ENCODE data around the gene COPS6.

COPS6 gene

GRCh38 chr7:100102950-100103840 lies 14.4 kb downstream of the COPS6 start:
- DNase-seq: no peak

GRCh38 chr7:100105534-100105933 lies 16.8 kb downstream of the COPS6 start:
- DNase-seq: no peak

GRCh38 chr7:100106633-100107032 lies 17.9 kb downstream of the COPS6 start:
- no peak for DNase-seq

- DNase-seq: no peak
These were observed 18.5 kb downstream of the COPS6 start for GRCh38 chr7:100107125-100107737.

- DNase-seq: no peak
These were observed 19.1 kb downstream of the COPS6 start for GRCh38 chr7:100107890-100108289.

- DNase-seq: no peak
These were observed 20.9 kb downstream of the COPS6 start for GRCh38 chr7:100109521-100110163.

- DNase-seq: no peak
These were observed 22.4 kb downstream of the COPS6 start for GRCh38 chr7:100111156-100111555.

GRCh38 chr7:100111914-100112313 lies 23.1 kb downstream of the COPS6 start:
- DNase-seq: no peak

- no peak for DNase-seq
These were observed 26.3 kb downstream of the COPS6 start for GRCh38 chr7:100115026-100115425.

GRCh38 chr7:100118388-100119071 lies 29.8 kb downstream of the COPS6 start:
- no peak for DNase-seq

GRCh38 chr7:100119072-100119969 lies 30.6 kb downstream of the COPS6 start, which contains the start of the genes CNPY4 and TAF6:
Gene CNPY4, plus strand, starts transcription at chr7:100119634. Its CDS starts 111 bp downstream, at chr7:100119745.
Gene TAF6, minus strand, starts transcription at chr7:100119358. Its CDS starts 5,149 bp downstream, at chr7:100114209.
- peak; percentile 96 for DNase-seq

- DNase-seq: no peak
These were observed 31.4 kb downstream of the COPS6 start for GRCh38 chr7:100119970-100120732.

- no peak for DNase-seq
These were observed 31.9 kb downstream of the COPS6 start for GRCh38 chr7:100120733-100121036.

- DNase-seq: peak; percentile 63
These were observed 33.3 kb downstream of the COPS6 start for GRCh38 chr7:100122067-100122466.

GRCh38 chr7:100122568-100122967 lies 33.8 kb downstream of the COPS6 start:
- no peak for DNase-seq

- no peak for DNase-seq
These were observed 35.8 kb downstream of the COPS6 start for GRCh38 chr7:100124301-100125230.

GRCh38 chr7:100126239-100126930 lies 37.6 kb downstream of the COPS6 start:
- no peak for DNase-seq

- DNase-seq: peak; percentile 87
These were observed 38.4 kb downstream of the COPS6 start, which contains the start of gene MBLAC1 for GRCh38 chr7:100126931-100127865. Gene MBLAC1, plus strand, starts transcription at chr7:100126967. Its CDS starts 429 bp downstream, at chr7:100127396.
